ENCODE data around the gene RDX. TPM values are rescaled to one million over a fixed set of nuclear protein-coding genes. Genes with fewer than 3 reads are reported as not detected.
A peak's percentile ranks its signal among the peaks of the same experiment; 100 is the strongest.
"Not testable (repeated sequence)": the region's sequence is repeated elsewhere in the genome, so short reads cannot be mapped to it uniquely, and the experiment has no call there.

Gene RDX
- polyA plus RNA-seq, 3 donors: 132 to 165 (median 134) TPM

DNA sequence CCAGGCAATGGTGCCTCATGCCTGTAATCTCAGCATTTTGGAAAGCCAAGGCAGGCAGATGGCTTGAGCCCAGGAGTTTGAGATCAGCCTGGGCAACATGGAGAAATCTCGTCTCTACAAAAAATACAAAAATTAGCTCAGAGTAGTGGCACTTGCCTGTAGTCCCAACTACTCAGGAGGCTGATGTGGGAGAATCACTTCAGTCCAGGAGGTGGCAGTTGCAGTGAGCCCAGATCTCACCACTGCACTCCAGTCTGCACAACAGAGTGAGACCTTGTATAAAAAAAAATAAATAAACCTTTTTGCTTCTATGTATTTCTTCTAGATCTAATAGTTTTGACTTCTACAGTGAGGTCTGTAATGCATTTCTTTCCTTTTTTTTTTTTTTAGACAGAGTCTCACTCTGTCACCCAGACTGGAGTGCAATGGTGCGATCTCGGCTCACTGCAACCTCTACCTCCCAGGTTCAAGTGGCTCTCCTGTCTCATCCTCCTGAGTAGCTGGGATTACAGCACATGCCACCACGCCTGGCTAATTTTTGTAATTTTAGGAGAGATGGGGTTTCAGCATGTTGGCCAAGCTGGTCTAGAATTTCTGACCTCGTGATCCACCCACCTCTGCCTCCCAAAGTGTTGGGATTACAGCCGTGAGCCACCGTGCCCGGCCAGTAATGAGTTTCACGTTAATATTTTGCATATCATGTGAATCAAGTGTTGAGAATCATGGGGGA lies 18.1 kb upstream of the RDX start:
- DNase-seq (ENCODE audit: extremely low read depth in 1 of 11, low read depth in 9 of 11, low spot score in 4 of 11): no peak

DNA sequence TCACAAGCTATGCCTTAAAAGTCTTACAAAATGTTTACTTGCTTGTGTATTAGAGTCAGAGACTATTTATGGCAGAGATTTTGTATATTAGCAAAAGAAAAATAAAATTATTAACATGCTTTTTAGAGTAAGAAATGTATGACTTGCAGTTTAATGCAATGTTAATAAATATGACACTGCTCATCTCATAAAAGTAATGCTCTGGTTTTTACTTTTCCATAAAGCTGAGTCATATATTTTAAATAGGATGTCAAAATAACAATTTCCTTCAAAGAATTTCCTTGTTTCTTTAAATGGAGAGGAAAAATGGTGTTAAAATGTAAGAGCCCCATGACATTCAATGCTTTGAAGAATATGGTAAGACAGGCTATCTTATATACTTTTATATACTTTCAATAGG lies 16.3 kb upstream of the RDX start:
- DNase-seq (ENCODE audit: extremely low read depth in 1 of 11, low read depth in 9 of 11, low spot score in 4 of 11): no peak

DNA sequence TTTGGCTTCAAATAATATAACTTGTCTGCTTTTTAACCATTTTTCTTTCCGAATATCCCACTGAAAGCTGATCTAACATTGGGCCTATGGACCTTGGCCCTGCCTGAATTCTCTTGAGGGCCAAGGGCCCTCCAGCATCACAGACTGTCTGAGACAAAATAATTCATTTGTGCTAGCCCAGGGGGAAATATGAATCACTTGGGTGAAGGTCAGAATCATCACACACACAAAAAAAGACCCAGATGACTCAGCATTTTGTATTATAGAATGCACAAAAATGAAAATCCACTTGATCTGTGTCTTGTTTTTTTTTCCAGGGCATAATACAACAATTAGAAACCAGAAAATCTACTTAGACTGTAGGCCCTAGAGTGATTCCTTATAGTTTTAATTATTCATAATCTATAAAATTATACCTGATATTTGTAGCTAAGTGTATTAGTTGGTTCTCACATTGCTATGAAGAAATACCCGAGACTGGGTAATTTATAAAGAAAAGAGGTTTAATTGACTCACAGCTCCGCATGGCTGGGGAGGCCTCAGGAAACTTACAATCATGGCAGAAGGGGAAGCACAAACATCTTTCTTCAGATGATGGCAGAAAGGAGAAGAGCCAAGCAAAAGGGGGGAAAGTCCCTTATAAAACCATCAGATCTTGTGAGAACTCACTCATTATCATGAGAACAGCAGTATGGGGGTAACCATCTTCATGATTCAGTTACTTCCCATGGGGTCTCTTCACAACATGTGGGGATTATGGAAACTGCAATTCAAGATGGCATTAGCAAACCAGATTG lies 15.6 kb upstream of the RDX start:
- DNase-seq (ENCODE audit: extremely low read depth in 1 of 11, low read depth in 9 of 11, low spot score in 4 of 11): no peak

DNA sequence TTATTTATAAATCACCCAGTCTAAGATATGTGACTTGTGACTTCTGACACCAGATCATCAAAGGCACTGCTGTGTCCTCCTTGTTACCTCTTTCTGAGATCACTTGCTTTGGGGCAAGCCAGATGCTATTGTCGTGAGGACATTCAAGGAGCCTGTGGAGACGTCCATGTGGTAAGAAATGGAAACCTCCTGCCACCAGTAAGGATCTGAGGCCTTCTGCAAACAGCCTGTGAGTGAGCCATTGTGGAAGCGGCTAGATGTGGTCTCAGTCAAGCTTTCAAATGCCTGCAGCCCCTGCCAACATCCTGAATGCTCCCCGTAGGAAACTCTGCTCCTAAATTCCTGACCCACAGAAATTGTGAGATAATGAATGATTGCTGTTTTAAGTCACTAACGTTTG lies 11.7 kb upstream of the RDX start:
- DNase-seq (ENCODE audit: extremely low read depth in 1 of 11, low read depth in 9 of 11, low spot score in 4 of 11): no peak

DNA sequence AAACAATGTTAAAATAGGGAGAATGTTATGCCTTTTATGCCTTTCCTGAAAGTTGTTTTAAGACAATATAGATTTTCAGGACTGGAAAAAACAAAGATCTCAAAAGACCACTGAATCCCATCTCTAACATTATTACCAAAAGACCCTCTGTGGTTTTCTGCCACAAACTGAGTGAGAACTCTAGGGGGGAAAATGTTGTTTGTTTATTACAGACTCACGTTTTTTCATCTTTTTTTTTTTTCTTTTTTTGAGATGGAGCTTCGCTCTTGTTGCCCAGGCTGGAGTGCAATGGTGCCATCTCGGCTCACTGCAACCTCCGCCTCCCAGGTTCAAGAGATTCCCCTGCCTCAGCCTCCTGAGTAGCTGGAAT lies 9.6 kb upstream of the RDX start:
- DNase-seq (ENCODE audit: extremely low read depth in 1 of 11, low read depth in 9 of 11, low spot score in 4 of 11): not testable (repeated sequence)

DNA sequence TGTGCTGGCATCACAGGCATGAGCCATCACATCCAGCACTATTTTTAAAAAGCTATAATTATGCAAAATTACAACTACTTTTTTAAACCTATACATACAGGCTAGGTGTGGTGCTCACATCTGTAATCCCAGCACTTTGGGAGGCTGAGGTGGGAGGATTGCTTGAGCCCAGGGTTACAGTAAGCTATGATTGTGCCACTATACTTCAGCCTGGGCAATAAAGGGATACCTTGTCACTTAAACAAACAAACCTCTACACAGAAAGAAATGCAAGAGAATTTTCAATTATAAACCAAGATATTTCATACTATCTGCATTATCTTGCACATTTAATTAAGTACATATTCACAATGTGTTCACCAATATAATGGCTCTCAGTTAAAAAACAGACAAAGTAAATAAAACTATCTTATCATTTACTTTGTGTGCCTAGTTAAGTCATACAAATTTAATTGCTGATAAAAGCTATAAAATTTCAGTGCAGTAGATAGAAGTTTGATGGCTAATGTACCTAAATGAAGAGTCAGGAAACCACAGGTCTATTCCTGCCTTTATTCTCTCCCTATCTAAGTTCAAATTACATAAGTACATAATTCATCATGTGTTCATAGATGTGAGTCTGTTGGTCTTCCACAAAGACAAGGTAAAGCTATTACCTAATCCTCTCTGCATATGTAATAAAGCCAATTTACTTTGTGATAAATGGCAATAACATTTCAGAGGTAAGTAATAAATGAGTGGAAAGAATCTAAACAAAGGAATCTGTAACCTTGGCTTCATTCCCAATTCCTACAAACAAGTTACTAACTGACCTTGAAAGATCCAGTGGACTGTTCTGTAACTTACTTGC lies 9.0 kb upstream of the RDX start:
- DNase-seq (ENCODE audit: extremely low read depth in 1 of 11, low read depth in 9 of 11, low spot score in 4 of 11): no peak

DNA sequence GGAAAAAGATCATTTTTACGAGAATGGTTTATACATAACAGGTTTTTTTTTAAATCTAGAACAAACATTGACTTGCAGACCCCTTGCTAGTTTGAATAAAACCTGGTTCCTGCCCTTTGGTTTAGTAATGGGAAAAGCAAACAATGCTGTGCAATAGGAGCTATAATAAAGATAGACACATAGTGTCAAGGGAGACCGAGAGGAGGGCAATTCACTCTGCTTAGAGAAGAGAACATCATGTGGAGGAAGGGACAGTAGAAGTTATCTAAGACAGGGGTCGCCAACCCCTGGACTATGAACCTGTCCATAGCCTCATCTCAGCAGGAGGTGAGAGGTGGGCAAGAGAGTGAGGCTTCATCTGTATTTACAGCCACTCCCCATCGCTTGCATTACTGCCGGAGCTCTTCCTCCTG lies 7.0 kb upstream of the RDX start:
- DNase-seq (ENCODE audit: extremely low read depth in 1 of 11, low read depth in 9 of 11, low spot score in 4 of 11): no peak

DNA sequence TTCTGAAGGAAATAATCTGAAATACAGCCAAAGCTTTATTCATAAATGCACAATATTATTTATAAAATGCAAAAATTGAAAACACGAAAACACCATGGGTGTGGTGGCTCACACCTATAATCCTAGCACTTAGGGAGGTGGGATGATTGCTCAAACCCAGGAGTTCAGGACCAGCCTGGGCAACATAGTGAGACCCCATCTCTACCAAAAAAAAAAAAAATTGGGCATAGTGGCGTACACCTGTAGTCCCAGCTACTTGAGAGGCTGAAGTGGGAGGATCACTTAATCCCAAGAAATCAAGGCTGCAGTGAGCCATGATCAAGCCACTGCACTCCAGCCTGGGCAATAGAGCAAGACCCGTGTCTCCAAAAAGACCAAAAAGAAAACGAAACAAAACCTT lies 5.2 kb upstream of the RDX start:
- DNase-seq (ENCODE audit: extremely low read depth in 1 of 11, low read depth in 9 of 11, low spot score in 4 of 11): no peak

DNA sequence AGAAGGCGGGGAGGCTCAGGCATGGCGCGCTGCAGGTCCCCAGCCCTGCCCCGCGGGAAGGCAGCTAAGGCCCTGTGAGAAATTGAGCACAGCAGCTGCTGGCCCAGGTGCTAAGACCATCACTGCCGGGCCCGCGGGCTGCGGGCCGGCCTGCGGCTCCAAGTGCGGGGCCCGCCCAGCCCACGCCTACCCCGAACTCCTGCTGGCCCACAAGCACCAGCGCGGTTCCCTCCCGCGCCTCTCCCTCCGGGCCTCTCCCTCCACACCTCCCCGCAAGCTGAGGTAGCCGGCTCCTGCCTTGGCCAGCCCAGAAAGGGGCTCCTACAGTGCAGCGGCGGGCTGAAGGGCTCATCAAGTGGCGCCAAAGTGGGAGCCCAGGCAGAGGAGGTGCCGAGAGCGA lies 4.6 kb upstream of the RDX start:
- DNase-seq (ENCODE audit: extremely low read depth in 1 of 11, low read depth in 9 of 11, low spot score in 4 of 11): no peak

DNA sequence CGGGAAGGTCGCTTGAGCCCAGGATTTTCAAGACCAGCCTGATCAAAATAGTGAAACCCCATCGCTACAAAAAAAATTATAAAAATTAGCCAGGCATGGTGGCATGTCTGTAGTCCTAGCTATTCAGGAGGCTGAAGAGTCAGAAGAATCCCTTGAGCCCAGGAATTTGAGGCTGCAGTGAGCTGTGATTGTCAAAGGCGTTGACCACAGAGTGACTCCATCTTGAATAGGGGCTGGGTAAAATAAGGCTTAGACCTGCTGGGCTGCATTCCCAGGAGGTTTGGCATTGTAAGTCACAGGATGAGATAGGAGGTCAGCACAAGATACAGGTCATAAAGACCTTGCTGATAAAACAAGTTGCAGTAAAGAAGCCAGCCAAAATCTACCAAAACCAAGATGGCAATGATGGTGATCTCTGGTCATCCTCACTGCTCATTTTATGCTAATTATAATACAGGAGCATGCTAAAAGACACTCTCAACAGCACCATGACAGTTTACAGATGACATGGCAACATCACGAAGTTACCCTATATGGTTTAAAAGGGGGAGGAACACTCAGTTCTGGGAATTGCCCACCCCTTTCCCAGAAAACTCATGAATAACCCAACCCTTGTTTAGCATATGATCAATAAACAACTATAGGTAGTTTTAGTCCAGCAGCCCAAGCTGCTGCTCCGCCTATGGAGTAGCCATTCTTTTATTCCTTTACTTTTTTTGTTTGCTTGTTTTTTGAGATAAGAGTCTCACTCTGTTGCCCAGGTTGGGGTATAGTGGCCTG lies 2.8 kb upstream of the RDX start:
- DNase-seq (ENCODE audit: extremely low read depth in 1 of 11, low read depth in 9 of 11, low spot score in 4 of 11): no peak

DNA sequence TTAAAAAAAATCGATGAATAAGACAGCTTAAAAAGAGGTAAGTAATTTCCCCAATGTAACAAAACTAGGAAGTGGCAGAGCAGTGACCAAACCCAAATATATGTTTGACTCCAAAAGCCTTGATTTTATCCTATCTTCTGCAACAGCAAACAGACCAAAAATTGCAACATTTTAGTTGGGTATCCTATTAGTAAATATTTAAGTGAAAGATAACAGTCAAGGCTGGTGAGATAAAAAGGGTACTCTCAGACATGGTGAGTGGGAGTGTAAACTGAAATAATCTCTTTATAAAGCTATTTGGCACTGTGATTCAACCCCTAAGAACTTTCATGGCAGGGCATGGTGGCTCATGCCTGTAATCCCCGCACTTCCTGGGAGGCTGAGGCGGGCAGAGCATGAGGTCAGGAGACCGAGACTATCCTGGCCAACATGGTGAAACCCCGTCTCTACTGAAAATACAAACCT lies 1.9 kb upstream of the RDX start:
- no peak for DNase-seq (ENCODE audit: extremely low read depth in 1 of 11, low read depth in 9 of 11, low spot score in 4 of 11)

DNA sequence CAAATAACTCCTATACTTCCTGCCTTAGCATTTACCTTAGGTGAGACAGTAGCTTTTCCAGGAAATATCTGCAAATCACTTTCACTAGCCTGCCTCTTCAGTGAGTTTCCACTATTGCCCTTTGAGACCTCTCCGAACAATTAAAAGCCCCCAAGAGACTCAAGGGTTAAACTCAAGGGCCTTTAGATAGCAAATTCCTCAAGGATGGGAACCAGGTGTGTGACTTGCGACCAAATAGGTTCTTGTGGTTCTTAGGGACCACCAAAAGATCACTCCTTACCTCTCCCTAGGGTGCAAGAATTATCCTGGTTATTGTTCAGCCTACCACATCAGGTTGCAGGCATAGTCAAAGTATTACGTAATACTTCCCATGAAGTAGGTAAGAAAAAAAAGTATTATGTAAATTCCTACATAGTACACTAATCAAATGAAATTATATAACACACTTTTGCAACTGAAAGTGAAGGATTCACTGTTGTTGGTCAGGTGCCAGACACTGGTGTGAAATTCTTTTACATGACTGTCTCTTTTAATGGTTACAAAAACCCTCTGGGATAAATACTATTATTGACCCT lies 1.4 kb upstream of the RDX start:
- DNase-seq (ENCODE audit: extremely low read depth in 1 of 11, low read depth in 9 of 11, low spot score in 4 of 11): no peak

DNA sequence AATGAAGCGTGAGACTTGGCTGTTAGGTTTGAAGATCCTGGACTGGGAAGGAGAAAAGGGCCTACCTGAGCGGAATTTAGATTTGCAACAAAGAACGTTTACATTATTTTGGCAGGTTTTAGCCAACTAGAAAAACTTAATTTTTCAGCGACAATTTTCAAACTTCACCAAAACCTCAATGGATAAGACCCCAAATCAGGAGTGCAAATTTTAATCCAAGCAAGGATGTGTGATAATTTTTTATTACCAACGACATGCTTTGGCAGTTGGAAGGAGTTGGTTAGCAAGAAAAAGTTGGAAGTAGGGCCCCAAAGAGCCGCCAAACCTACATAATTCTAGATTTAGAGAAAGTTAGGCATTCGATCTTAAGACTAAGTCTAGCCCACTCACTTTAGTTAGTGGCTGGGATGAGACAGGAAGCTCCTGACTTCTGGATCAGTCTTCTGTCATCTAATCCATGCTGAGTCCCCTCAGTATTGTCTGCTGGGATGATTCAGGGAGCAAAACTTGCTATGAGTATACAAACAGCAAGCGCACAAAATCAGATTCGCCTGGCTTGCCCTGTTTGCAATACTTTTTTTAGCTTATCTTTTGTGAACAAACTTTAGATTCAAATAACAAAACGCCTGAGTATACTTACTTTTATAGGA lies 787 bp upstream of the RDX start:
- no peak for DNase-seq (ENCODE audit: extremely low read depth in 1 of 11, low read depth in 9 of 11, low spot score in 4 of 11)

DNA sequence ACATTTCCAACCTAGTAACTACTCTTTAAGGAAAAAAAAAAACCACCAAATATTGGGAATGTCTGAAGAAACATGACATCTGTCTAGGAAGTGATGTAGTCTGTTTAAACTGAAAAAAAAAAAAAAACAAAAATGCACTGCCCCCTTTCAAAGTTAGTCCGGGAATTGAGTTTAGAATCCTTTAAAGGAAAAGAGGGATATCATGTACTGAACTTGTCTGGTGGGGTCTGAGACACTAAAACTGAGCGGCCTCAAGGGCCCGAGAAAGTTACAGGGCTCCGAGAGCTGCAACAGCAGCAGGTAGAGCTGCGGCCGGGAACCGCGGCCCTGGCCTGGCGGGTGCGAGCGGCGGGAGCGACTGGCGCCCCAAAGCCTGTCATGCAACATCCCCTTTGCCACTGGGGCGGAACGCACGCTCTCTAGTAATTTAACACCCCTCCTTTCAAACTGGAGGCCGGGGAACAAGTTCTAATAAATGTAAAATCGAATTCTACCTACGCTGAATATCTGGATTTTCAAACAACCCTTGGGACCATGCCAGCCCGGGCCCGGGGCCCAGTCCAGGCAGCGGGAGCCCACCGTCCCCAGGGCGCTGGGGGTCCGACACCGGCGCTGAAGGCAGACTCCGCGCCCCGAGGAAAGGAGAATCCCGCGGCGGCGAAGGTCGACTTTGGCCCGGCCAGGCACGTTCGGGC lies 736 bp downstream of the RDX start:
- DNase-seq (ENCODE audit: extremely low read depth in 1 of 11, low read depth in 9 of 11, low spot score in 4 of 11): peak in 9 of 11 donors; percentile 33 to 58 (median 46)

DNA sequence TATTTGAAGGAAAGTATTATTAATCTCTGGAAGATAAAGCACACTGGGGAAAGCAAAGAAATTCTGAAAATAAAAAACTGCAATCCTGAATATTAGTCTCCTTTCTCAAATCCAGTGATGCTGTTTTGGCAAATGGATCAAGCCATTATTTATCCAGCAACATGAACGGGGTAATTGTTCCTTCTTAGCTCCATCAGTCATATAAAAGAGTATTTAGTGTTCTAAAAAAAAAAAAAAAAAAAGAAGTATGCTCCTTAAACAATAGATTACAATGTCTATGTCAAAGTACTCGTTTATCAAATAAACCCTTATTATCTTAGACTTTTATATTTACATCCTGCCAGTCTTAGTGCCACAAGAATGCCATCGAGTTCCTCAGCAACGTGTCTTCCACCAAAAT lies 1.3 kb downstream of the RDX start:
- no peak for DNase-seq (ENCODE audit: extremely low read depth in 1 of 11, low read depth in 9 of 11, low spot score in 4 of 11)

DNA sequence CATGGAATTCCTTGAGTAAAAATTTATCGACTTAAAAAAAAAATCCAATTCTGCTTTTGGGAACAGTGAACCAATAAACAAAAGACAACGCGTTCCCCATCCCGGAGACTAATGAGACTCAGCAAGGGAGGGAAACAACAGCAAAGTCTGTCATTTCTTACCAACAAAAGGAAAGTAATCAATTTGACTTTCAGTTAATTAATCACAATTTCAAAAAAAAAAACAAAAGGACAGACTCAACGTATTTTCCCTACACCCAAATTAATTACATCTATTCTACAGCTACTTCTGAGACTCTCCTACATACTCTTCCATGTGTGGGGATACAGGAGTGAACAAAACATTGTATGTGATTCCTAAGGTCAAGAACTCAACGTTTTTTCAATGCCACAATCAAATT lies 1.9 kb downstream of the RDX start:
- no peak for DNase-seq (ENCODE audit: extremely low read depth in 1 of 11, low read depth in 9 of 11, low spot score in 4 of 11)

DNA sequence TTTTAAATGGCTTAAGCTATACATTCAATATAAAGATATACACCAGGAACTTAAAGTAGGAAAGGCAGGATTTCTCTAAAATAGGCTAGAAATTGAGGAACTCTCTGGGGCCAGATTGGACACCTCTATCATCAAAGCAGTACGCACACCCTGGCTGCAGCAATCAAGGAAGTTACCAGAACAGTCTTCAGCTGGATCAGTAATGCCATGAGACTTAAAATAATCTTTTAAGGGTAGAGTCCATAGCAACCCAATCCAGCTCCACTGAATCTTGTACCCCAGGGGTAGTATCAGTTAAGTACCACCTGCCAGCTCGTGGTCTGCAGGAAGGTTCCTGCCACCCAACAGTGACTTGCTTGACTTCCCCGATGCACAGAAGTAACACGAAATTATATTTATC lies 3.0 kb downstream of the RDX start:
- DNase-seq (ENCODE audit: extremely low read depth in 1 of 11, low read depth in 9 of 11, low spot score in 4 of 11): no peak

DNA sequence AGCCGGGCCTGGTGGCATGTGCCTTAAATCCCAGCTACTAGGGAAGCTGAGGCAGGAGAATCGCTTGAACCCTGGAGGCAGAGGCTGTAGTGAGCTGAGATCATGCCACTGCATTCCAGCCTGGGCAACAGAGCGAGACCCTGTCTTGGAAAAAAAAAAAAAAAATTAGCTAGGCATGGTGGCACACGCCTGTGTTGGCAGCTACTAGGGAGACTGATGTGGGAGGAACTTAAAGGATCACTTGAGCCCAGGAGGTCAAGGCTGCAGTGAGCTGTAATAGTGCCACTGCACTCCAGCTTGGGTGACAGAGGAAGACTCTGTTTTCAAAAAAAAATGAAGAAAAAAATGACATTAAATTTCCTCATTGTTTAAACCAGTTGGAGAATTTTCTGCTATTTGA lies 4.3 kb downstream of the RDX start:
- not testable (repeated sequence) for DNase-seq (ENCODE audit: extremely low read depth in 1 of 11, low read depth in 9 of 11, low spot score in 4 of 11)
